ENCODE results near the gene SORBS2.

The SORBS2 gene

GRCh38 chr4:185841451-185841850 is 29.5 kb upstream of the SORBS2 start:
- H3K27me3 ChIP-seq (ENCODE audit: insufficient read depth, low read length) = no peaks in the 10 kb centered on the region
- peak overlapping the region; percentile 72; the same call in 1 of the 2 replicates for H3K9ac ChIP-seq (ENCODE audit: low read depth, low read length)
- H3K36me3 ChIP-seq (ENCODE audit: insufficient read depth, low read depth, low read length) = peaks cover 4% of the 10 kb centered on the region; the same call in 1 of the 2 replicates
- peaks cover 11% of the 10 kb centered on the region; the same call in 1 of the 2 replicates for H3K9me3 ChIP-seq (ENCODE audit: insufficient read depth, low read depth, low read length)
- H3K4me3 ChIP-seq (ENCODE audit: low read length) = no peak overlapping the region
- H3K27ac ChIP-seq (ENCODE audit: low read length) = no peak overlapping the region
- H3K4me1 ChIP-seq (ENCODE audit: insufficient read depth, low read length) = peaks cover 45% of the 10 kb centered on the region

GRCh38 chr4:185840953-185841352 is 29.0 kb upstream of the SORBS2 start:
- Histone ChIP-seq H3K4me1 (ENCODE audit: insufficient read depth, low read length) (peaks cover 50% of the 10 kb centered on the region), H3K9ac (ENCODE audit: low read depth, low read length) (peak overlapping the region; percentile 72; the same call in 1 of the 2 replicates), H3K27me3 (ENCODE audit: insufficient read depth, low read length) (no peaks in the 10 kb centered on the region), H3K36me3 (ENCODE audit: insufficient read depth, low read depth, low read length) (peaks cover 4% of the 10 kb centered on the region; the same call in 1 of the 2 replicates), H3K9me3 (ENCODE audit: insufficient read depth, low read depth, low read length) (peaks cover 9% of the 10 kb centered on the region; the same call in 1 of the 2 replicates), H3K4me3 (ENCODE audit: low read length) (no peak overlapping the region), H3K27ac (ENCODE audit: low read length) (no peak overlapping the region)

GRCh38 chr4:185840201-185840600 is 28.2 kb upstream of the SORBS2 start:
- H3K27me3 ChIP-seq (ENCODE audit: insufficient read depth, low read length) = no peaks in the 10 kb centered on the region
- no peaks in the 10 kb centered on the region for H3K36me3 ChIP-seq (ENCODE audit: insufficient read depth, low read depth, low read length)
- H3K4me1 ChIP-seq (ENCODE audit: insufficient read depth, low read length) = peaks cover 53% of the 10 kb centered on the region
- peak overlapping the region; percentile 100 for H3K27ac ChIP-seq (ENCODE audit: low read length)
- H3K9ac ChIP-seq (ENCODE audit: low read depth, low read length) = peak overlapping the region; percentile 72; the same call in 1 of the 2 replicates
- no peak overlapping the region; the same call in 1 of the 2 replicates for H3K4me3 ChIP-seq (ENCODE audit: low read length)
- 0 out of 2 replicates have a peak, but pooled peaks cover 2% of the 10 kb centered on the region for H3K9me3 ChIP-seq (ENCODE audit: insufficient read depth, low read depth, low read length)

- H3K36me3 ChIP-seq (ENCODE audit: insufficient read depth, low read depth, low read length) = no peaks in the 10 kb centered on the region
- peaks cover 53% of the 10 kb centered on the region for H3K4me1 ChIP-seq (ENCODE audit: insufficient read depth, low read length)
- peak overlapping the region; percentile 100 for H3K27ac ChIP-seq (ENCODE audit: low read length)
- no peak overlapping the region; the same call in 1 of the 2 replicates for H3K4me3 ChIP-seq (ENCODE audit: low read length)
- no peaks in the 10 kb centered on the region for H3K27me3 ChIP-seq (ENCODE audit: insufficient read depth, low read length)
- H3K9ac ChIP-seq (ENCODE audit: low read depth, low read length) = peak overlapping the region; percentile 72
- no peaks in the 10 kb centered on the region for H3K9me3 ChIP-seq (ENCODE audit: insufficient read depth, low read depth, low read length)
Observed at GRCh38 chr4:185839770-185840169, 27.8 kb upstream of the SORBS2 start.

- H3K36me3 ChIP-seq (ENCODE audit: insufficient read depth, low read depth, low read length) = no peaks in the 10 kb centered on the region
- peak overlapping the region; percentile 100 for H3K27ac ChIP-seq (ENCODE audit: low read length)
- no peaks in the 10 kb centered on the region for H3K9me3 ChIP-seq (ENCODE audit: insufficient read depth, low read depth, low read length)
- no peaks in the 10 kb centered on the region for H3K27me3 ChIP-seq (ENCODE audit: insufficient read depth, low read length)
- H3K4me3 ChIP-seq (ENCODE audit: low read length) = peak overlapping the region; percentile 43; the same call in 1 of the 2 replicates
- peaks cover 53% of the 10 kb centered on the region for H3K4me1 ChIP-seq (ENCODE audit: insufficient read depth, low read length)
- H3K9ac ChIP-seq (ENCODE audit: low read depth, low read length) = peak overlapping the region; percentile 91
Observed at GRCh38 chr4:185839194-185839712, 27.3 kb upstream of the SORBS2 start.

- Histone ChIP-seq H3K4me3 (ENCODE audit: low read length) (peak overlapping the region; percentile 43), H3K4me1 (ENCODE audit: insufficient read depth, low read length) (peaks cover 49% of the 10 kb centered on the region), H3K27me3 (ENCODE audit: insufficient read depth, low read length) (no peaks in the 10 kb centered on the region), H3K36me3 (ENCODE audit: insufficient read depth, low read depth, low read length) (no peaks in the 10 kb centered on the region), H3K27ac (ENCODE audit: low read length) (peak overlapping the region; percentile 100), H3K9me3 (ENCODE audit: insufficient read depth, low read depth, low read length) (no peaks in the 10 kb centered on the region), H3K9ac (ENCODE audit: low read depth, low read length) (peak overlapping the region; percentile 91)
Observed at GRCh38 chr4:185838514-185839193, 26.7 kb upstream of the SORBS2 start.

- peak overlapping the region; percentile 100 for H3K27ac ChIP-seq (ENCODE audit: low read length)
- no peaks in the 10 kb centered on the region for H3K27me3 ChIP-seq (ENCODE audit: insufficient read depth, low read length)
- H3K4me1 ChIP-seq (ENCODE audit: insufficient read depth, low read length) = peaks cover 49% of the 10 kb centered on the region
- peak overlapping the region; percentile 43; the same call in 1 of the 2 replicates for H3K4me3 ChIP-seq (ENCODE audit: low read length)
- H3K9ac ChIP-seq (ENCODE audit: low read depth, low read length) = peak overlapping the region; percentile 91
- no peaks in the 10 kb centered on the region for H3K36me3 ChIP-seq (ENCODE audit: insufficient read depth, low read depth, low read length)
- no peaks in the 10 kb centered on the region for H3K9me3 ChIP-seq (ENCODE audit: insufficient read depth, low read depth, low read length)
Observed at GRCh38 chr4:185838104-185838452, 26.1 kb upstream of the SORBS2 start.

GRCh38 chr4:185837415-185838103 is 25.6 kb upstream of the SORBS2 start:
- H3K4me1 ChIP-seq (ENCODE audit: insufficient read depth, low read length) = peaks cover 49% of the 10 kb centered on the region
- no peaks in the 10 kb centered on the region for H3K27me3 ChIP-seq (ENCODE audit: insufficient read depth, low read length)
- H3K27ac ChIP-seq (ENCODE audit: low read length) = peak overlapping the region; percentile 100
- H3K9ac ChIP-seq (ENCODE audit: low read depth, low read length) = peak overlapping the region; percentile 91; the same call in 1 of the 2 replicates
- no peaks in the 10 kb centered on the region for H3K36me3 ChIP-seq (ENCODE audit: insufficient read depth, low read depth, low read length)
- peak overlapping the region; percentile 43; the same call in 1 of the 2 replicates for H3K4me3 ChIP-seq (ENCODE audit: low read length)
- no peaks in the 10 kb centered on the region for H3K9me3 ChIP-seq (ENCODE audit: insufficient read depth, low read depth, low read length)

- peak overlapping the region; percentile 91; the same call in 1 of the 2 replicates for H3K9ac ChIP-seq (ENCODE audit: low read depth, low read length)
- H3K27me3 ChIP-seq (ENCODE audit: insufficient read depth, low read length) = no peaks in the 10 kb centered on the region
- H3K36me3 ChIP-seq (ENCODE audit: insufficient read depth, low read depth, low read length) = no peaks in the 10 kb centered on the region
- peaks cover 49% of the 10 kb centered on the region for H3K4me1 ChIP-seq (ENCODE audit: insufficient read depth, low read length)
- H3K9me3 ChIP-seq (ENCODE audit: insufficient read depth, low read depth, low read length) = no peaks in the 10 kb centered on the region
- H3K27ac ChIP-seq (ENCODE audit: low read length) = peak overlapping the region; percentile 100
- H3K4me3 ChIP-seq (ENCODE audit: low read length) = 0 out of 2 replicates have a peak overlapping the region, but pooled peaks have one; percentile 0
Observed at GRCh38 chr4:185836241-185837084, 24.5 kb upstream of the SORBS2 start.

GRCh38 chr4:185835814-185836213 is 23.8 kb upstream of the SORBS2 start:
- 0 out of 2 replicates have a peak overlapping the region, but pooled peaks have one; percentile 0 for H3K4me3 ChIP-seq (ENCODE audit: low read length)
- H3K9ac ChIP-seq (ENCODE audit: low read depth, low read length) = peak overlapping the region; percentile 91; the same call in 1 of the 2 replicates
- H3K4me1 ChIP-seq (ENCODE audit: insufficient read depth, low read length) = peaks cover 49% of the 10 kb centered on the region
- H3K36me3 ChIP-seq (ENCODE audit: insufficient read depth, low read depth, low read length) = no peaks in the 10 kb centered on the region
- H3K9me3 ChIP-seq (ENCODE audit: insufficient read depth, low read depth, low read length) = no peaks in the 10 kb centered on the region
- peak overlapping the region; percentile 100 for H3K27ac ChIP-seq (ENCODE audit: low read length)
- H3K27me3 ChIP-seq (ENCODE audit: insufficient read depth, low read length) = no peaks in the 10 kb centered on the region

- peak overlapping the region; percentile 43 for H3K27ac ChIP-seq (ENCODE audit: low read length)
- no peaks in the 10 kb centered on the region for H3K9me3 ChIP-seq (ENCODE audit: insufficient read depth, low read depth, low read length)
- H3K27me3 ChIP-seq (ENCODE audit: insufficient read depth, low read length) = no peaks in the 10 kb centered on the region
- H3K9ac ChIP-seq (ENCODE audit: low read depth, low read length) = peak overlapping the region; percentile 49; the same call in 1 of the 2 replicates
- no peaks in the 10 kb centered on the region for H3K36me3 ChIP-seq (ENCODE audit: insufficient read depth, low read depth, low read length)
- H3K4me3 ChIP-seq (ENCODE audit: low read length) = no peak overlapping the region
- peaks cover 45% of the 10 kb centered on the region for H3K4me1 ChIP-seq (ENCODE audit: insufficient read depth, low read length)
Observed at GRCh38 chr4:185835336-185835735, 23.3 kb upstream of the SORBS2 start.

Measured in iPS-20b (cell line).